ENCODE data around the gene GALM. TPM values are rescaled to one million over a fixed set of nuclear protein-coding genes. Genes with fewer than 3 reads are reported as not detected.
"Not testable (repeated sequence)": the region's sequence is repeated elsewhere in the genome, so short reads cannot be mapped to it uniquely, and the experiment has no call there.

The GALM gene
- total RNA-seq, 2 experiments from 2014 or later, result 31.3 to 31.9 TPM

DNA sequence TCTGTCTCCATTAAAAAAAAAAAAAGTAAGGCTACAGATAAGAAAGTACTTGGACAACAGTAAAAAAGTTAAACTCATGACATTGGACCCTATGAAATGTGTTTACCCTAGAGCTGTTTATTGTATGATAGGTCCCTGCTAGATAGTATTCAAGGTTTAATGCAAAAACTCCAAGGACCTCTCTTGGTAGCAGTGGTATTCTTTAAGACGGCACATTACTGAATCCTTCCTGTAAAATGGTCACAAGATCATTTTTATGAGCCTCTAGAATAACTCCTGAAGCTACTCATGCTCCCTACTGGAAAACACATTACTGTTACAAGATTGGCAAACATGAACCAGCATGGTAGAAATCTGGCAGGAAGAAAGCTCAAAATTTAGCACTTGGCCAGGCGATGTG, 38.8 kb downstream of the GALM start:
- Mint-ChIP-seq H3K27ac (no peak overlapping the region), H3K4me3 (no peak overlapping the region), H3K36me3 (ENCODE audit: low read depth) (peaks cover 10% of the 10 kb centered on the region), H3K9me3 (no peaks in the 10 kb centered on the region), H3K27me3 (ENCODE audit: low read depth) (no peaks in the 10 kb centered on the region), H3K4me1 (ENCODE audit: low read depth) (peaks cover 65% of the 10 kb centered on the region)
- DNase-seq, result no peak
- intact Hi-C loops (cut with micrococcal nuclease), result no loop called here
- CTCF ChIA-PET, result interaction anchor here (0.6 to 1.3 kb wide), 7 partner anchors 10 to 830 kb away, joined by 3 to 4 read pairs (median 3); partner anchors contain the start of gene HNRNPLL

DNA sequence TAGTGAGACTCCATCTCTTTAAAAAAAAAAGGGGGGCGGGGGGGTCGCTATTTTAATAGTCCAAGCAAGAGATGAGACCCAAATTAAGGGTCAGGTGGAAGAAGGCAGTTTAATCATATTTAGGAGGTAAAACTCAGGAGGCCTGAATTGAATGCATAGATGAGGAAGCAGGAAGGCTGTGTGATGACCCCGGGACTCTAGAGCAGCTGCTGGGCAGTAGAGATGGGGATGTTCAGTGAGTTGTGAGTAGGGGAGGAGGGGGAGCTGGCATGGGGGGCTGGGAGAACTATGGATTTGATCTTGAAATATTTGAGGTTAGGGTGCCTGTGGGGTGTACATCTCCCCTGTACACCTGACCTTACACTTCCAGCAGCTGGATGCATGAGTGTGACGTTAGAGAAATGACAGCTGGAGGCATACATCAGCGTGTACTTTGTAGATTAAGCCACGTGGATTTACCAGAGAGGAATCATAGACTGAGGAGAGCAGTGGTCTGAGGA, 41.0 kb downstream of the GALM start:
- intact Hi-C loops (cut with micrococcal nuclease), result no loop called here
- DNase-seq, result no peak
- peak overlapping the region; percentile 64 for H3K27ac Mint-ChIP-seq
- H3K36me3 Mint-ChIP-seq (ENCODE audit: low read depth), result peaks cover 12% of the 10 kb centered on the region
- H3K4me1 Mint-ChIP-seq (ENCODE audit: low read depth), result peaks cover 59% of the 10 kb centered on the region
- CTCF ChIA-PET, result interaction anchor here (0.7 to 1.4 kb wide), 3 partner anchors 13 to 1178 kb away, joined by 3 to 4 read pairs (median 4); no protein-coding TSS in a partner anchor
- no peaks in the 10 kb centered on the region for H3K27me3 Mint-ChIP-seq (ENCODE audit: low read depth)
- H3K9me3 Mint-ChIP-seq, result peaks cover 2% of the 10 kb centered on the region
- no peak overlapping the region for H3K4me3 Mint-ChIP-seq

DNA sequence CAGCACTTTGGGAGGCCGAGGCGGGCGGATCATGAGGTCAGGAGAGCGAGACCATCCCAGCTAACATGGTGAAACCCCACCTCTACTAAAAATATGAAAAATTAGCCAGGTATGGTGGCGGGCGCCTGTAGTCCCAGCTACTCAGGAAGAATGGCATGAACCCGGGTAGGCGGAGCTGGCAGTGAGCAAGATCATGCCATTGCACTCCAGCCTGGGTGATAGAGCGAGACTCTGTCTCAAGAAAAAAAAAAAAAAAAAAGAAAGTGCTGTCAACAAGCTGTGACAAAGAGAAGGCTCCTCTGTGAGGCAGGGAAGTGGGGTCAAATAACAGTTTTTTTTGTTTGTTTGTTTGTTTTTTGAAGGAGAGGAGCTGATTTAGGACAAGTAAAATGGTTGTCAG, 42.6 kb downstream of the GALM start:
- Mint-ChIP-seq H3K4me1 (ENCODE audit: low read depth) (peaks cover 60% of the 10 kb centered on the region), H3K4me3 (peak overlapping the region; percentile 49), H3K36me3 (ENCODE audit: low read depth) (peaks cover 12% of the 10 kb centered on the region), H3K27ac (peak overlapping the region; percentile 95)
- CTCF ChIA-PET, result interaction anchor here (0.7 to 3.4 kb wide), 11 partner anchors 13 to 884 kb away, joined by 3 to 24 read pairs (median 4); partner anchors contain the start of gene GALM
- H3K9me3 Mint-ChIP-seq; intact Hi-C loops (cut with micrococcal nuclease); H3K27me3 Mint-ChIP-seq (ENCODE audit: low read depth): not testable (repeated sequence)
- DNase-seq, result peak; percentile 45

DNA sequence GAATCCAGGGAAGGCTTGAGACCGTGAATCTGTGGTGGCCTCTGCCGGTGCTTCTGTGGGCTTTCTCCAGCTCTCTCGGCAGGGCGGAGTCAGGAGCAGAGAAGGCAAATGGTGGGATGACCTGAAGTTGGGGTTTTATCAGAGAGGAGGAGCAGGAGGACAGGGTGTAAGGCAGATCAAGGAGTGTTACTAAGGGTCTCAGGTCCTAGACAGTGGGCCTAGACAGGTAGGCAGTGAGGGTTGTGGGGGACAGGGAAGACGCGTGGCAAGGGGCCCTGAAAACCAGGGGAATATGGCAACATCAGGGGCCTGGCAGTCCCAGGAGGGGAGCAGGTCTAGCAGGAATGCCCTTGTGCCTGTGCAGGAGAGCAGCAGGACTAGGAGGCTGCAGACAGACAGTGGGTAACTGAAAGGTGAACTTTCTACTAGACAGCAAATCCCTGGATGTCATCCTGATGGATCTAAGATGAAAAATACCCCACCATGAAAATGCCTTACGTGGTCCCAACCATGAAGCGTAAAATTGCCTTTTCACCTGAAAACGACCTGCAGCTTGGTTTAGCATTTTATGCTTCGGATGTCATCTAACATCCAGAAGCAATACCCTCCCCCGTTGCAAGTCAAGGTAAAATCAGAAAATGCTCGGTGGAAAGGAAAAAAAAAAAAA, 43.1 kb downstream of the GALM start:
- intact Hi-C loops (cut with micrococcal nuclease), result loop anchor here (1.0 kb wide), 8 partner anchors 8 to 420 kb away; no protein-coding TSS in a partner anchor
- Mint-ChIP-seq H3K4me3 (peak overlapping the region; percentile 49), H3K9me3 (peaks cover 2% of the 10 kb centered on the region), H3K36me3 (ENCODE audit: low read depth) (peaks cover 12% of the 10 kb centered on the region), H3K27ac (peak overlapping the region; percentile 95), H3K27me3 (ENCODE audit: low read depth) (no peaks in the 10 kb centered on the region), H3K4me1 (ENCODE audit: low read depth) (peaks cover 62% of the 10 kb centered on the region)
- CTCF ChIA-PET, result interaction anchor here (0.7 to 3.4 kb wide), 12 partner anchors 13 to 884 kb away, joined by 3 to 24 read pairs (median 4); partner anchors contain the start of gene GALM
- DNase-seq, result no peak

DNA sequence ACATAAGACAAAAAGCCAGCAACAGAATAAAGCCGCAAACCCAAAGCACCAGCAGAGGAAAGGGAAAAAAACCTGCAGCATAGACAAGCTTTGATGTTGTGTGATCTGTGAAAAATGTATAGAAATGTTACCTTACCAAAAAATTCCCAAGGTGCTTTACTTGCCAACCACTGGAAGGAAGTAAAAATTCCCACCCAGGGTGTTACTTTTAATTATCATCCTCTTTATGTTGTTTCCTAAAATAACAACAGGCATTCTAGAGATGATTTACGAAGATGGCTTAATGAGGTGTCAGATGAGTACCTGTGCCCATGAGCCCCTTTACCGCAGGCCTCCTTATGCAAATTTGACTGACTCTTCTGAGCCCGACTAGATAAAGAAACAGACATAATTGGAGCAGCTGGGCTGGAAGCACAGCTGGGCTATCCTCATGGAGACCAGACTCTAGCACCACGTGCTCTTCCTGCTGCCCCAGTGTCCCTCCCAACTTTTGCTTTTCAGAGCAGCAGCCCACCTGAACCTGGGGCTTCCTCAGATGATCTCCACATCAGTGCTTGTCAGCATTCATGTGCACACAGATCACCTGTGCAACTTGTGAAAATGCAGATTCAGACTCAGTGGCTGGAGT, 43.8 kb downstream of the GALM start:
- DNase-seq, result peak; percentile 80
- Mint-ChIP-seq H3K4me3 (peak overlapping the region; percentile 49), H3K9me3 (peaks cover 2% of the 10 kb centered on the region), H3K36me3 (ENCODE audit: low read depth) (peaks cover 16% of the 10 kb centered on the region), H3K27me3 (ENCODE audit: low read depth) (no peaks in the 10 kb centered on the region), H3K4me1 (ENCODE audit: low read depth) (peaks cover 68% of the 10 kb centered on the region), H3K27ac (peak overlapping the region; percentile 95)
- intact Hi-C loops (cut with micrococcal nuclease), result loop anchor here (1.0 kb wide), 8 partner anchors 8 to 420 kb away; no protein-coding TSS in a partner anchor
- CTCF ChIA-PET, result interaction anchor here (1.3 to 3.4 kb wide), 5 partner anchors 14 to 128 kb away, joined by 3 to 24 read pairs (median 3); no protein-coding TSS in a partner anchor

DNA sequence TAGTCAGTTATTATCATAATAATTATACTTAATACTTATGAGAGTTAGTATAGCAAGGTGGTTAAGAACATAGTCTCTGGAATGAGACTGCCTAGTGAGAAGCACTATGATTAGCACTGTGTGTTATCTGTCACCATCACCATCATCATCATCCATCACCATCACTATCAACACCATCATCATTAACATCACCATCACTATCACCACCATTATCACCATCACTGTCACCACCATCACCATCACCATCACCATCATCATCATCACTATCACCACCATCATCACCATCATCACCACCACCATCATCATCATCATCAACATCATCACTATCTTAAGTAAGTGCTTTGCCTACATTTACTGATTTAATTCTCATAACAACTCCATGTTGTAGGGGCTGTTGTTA, 45.6 kb downstream of the GALM start:
- no peak for DNase-seq
- Mint-ChIP-seq H3K27ac (no peak overlapping the region), H3K4me1 (ENCODE audit: low read depth) (peaks cover 81% of the 10 kb centered on the region), H3K27me3 (ENCODE audit: low read depth) (no peaks in the 10 kb centered on the region), H3K4me3 (no peak overlapping the region), H3K9me3 (peaks cover 2% of the 10 kb centered on the region), H3K36me3 (ENCODE audit: low read depth) (peaks cover 15% of the 10 kb centered on the region)
- intact Hi-C loops (cut with micrococcal nuclease), result no loop called here
- CTCF ChIA-PET, result interaction anchor here (0.6 kb wide), 1 partner anchor 1166 kb away, joined by 3 read pairs; no protein-coding TSS in a partner anchor

DNA sequence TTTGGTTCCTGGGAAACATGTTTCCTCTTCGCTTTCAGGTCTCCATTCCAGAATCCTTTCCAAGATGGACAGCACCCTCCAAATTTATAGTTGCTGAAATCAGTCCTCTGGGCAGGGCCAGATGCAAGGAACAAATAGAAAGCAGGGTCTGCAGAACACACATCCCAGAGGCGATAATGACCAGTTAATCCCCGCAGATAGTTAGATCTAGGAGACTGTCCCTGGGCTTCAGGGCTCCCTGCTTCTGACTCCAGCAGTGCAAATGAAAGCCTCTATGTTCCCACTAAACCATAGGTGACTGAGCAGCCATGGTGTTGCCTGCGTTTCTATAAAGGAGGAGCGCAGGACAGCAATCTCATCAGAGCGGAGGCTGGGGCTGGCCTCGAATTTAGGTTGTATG, 46.5 kb downstream of the GALM start:
- H3K36me3 Mint-ChIP-seq (ENCODE audit: low read depth), result peaks cover 15% of the 10 kb centered on the region
- CTCF ChIA-PET, result no interaction called here
- no peak overlapping the region for H3K4me3 Mint-ChIP-seq
- H3K4me1 Mint-ChIP-seq (ENCODE audit: low read depth), result peaks cover 72% of the 10 kb centered on the region
- intact Hi-C loops (cut with micrococcal nuclease), result no loop called here
- H3K27me3 Mint-ChIP-seq (ENCODE audit: low read depth), result no peaks in the 10 kb centered on the region
- DNase-seq, result no peak
- H3K27ac Mint-ChIP-seq, result no peak overlapping the region
- H3K9me3 Mint-ChIP-seq, result peaks cover 2% of the 10 kb centered on the region

DNA sequence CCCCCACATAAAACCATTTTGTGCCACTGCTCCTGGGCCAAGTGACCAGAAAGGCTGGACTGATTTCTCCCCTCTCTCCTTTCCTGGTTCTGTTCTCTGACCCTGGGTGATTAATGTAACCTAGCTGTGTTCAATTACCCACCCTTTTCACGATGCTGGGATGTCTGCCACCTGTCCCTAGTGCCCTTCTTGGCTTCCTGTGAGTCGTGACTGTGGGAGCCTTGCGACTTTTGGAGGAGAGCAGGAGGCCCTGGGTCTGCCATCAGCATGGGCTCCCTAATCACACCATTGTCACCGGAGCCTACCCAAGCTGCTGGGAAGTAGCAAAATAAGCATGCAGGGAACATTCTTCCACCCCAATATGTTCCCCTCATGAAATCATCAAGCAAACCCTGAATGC, 47.0 kb downstream of the GALM start:
- DNase-seq, result no peak

DNA sequence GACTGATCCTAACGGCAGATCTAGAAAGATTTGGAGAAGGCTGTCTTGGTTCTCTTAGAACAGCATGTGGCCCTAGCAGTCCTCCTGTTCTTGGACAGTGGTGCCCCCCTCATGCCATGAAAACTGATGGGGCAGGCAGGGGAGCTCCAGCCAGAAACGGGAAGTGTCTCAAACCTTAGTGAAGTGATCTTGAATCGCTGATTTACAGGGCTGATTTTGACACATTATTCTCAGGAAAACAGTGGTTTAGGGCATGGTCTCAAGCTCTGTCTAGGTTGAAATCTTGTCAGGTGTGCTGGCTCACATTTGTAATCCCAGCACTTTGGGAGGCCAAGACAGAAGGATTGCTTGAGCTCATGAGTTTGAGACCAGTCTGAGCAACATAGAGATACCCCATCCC, 47.4 kb downstream of the GALM start:
- CTCF ChIA-PET, result interaction anchor here (0.7 kb wide), 1 partner anchor 110 kb away, joined by 3 read pairs; no protein-coding TSS in a partner anchor
- Mint-ChIP-seq H3K9me3 (peaks cover 2% of the 10 kb centered on the region), H3K36me3 (ENCODE audit: low read depth) (peaks cover 15% of the 10 kb centered on the region), H3K27me3 (ENCODE audit: low read depth) (no peaks in the 10 kb centered on the region), H3K27ac (no peak overlapping the region), H3K4me3 (no peak overlapping the region), H3K4me1 (ENCODE audit: low read depth) (peaks cover 66% of the 10 kb centered on the region)
- no peak for DNase-seq
- intact Hi-C loops (cut with micrococcal nuclease), result no loop called here

More for the DNA sequence above, 47.0 kb downstream of the GALM start:
- no peak overlapping the region for H3K27ac Mint-ChIP-seq
- peaks cover 68% of the 10 kb centered on the region for H3K4me1 Mint-ChIP-seq (ENCODE audit: low read depth)
- CTCF ChIA-PET, result no interaction called here
- H3K27me3 Mint-ChIP-seq (ENCODE audit: low read depth), result no peaks in the 10 kb centered on the region
- peaks cover 2% of the 10 kb centered on the region for H3K9me3 Mint-ChIP-seq
- peaks cover 14% of the 10 kb centered on the region for H3K36me3 Mint-ChIP-seq (ENCODE audit: low read depth)
- H3K4me3 Mint-ChIP-seq, result no peak overlapping the region
- intact Hi-C loops (cut with micrococcal nuclease), result no loop called here

DNA sequence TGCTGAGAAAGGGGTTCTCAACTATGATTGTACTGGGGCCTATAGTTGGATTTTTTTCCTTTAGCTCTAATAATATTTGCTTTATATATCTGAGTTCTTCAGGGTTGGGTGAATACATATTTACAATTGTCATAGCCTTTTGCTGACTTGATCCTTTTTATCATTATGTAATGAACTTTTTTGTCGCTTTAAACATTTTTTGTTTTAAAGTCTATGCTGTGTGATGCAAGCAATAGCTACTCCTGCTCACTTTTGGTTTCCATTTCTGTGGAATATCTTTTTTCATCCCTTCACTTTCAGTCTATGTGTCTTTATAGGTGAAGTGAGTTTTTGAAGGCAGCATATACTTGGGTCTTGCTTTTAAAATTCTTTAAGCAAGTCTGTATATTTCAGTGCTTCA, 49.0 kb downstream of the GALM start:
- Mint-ChIP-seq H3K27ac (peak overlapping the region; percentile 72), H3K36me3 (ENCODE audit: low read depth) (peaks cover 18% of the 10 kb centered on the region), H3K4me1 (ENCODE audit: low read depth) (peaks cover 55% of the 10 kb centered on the region)
- H3K4me3 Mint-ChIP-seq; DNase-seq; H3K27me3 Mint-ChIP-seq (ENCODE audit: low read depth); H3K9me3 Mint-ChIP-seq; intact Hi-C loops (cut with micrococcal nuclease): not testable (repeated sequence)
- CTCF ChIA-PET, result interaction anchor here (1.6 to 2.1 kb wide), 2 partner anchors 111 to 133 kb away, joined by 5 to 8 read pairs; no protein-coding TSS in a partner anchor

DNA sequence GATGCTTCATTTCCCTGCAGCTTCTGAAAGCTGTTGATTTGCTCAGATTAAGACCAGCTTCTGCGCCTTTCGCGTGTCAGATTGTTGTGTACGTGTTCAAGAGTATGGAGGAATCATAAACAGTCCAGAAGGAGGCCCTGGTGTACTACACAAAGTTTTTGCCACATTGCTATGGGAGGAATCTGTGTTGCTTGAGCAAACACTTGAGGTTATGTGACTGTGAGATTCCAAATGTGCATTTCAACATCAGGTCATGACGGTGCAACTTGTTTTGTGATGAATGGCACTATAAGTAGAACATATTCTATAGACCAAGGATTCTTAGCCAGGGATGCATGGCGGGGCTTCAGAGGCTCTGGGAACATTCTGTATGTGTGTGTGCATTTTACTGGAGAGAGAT, 50.3 kb downstream of the GALM start:
- intact Hi-C loops (cut with micrococcal nuclease), result no loop called here
- no peak overlapping the region for H3K27ac Mint-ChIP-seq
- no peaks in the 10 kb centered on the region for H3K27me3 Mint-ChIP-seq (ENCODE audit: low read depth)
- H3K4me3 Mint-ChIP-seq, result no peak overlapping the region
- CTCF ChIA-PET, result interaction anchor here (0.6 to 2.1 kb wide), 3 partner anchors 15 to 134 kb away, joined by 3 to 8 read pairs (median 5); no protein-coding TSS in a partner anchor
- peaks cover 58% of the 10 kb centered on the region for H3K4me1 Mint-ChIP-seq (ENCODE audit: low read depth)
- peaks cover 10% of the 10 kb centered on the region for H3K9me3 Mint-ChIP-seq
- H3K36me3 Mint-ChIP-seq (ENCODE audit: low read depth), result peaks cover 28% of the 10 kb centered on the region
- no peak for DNase-seq

DNA sequence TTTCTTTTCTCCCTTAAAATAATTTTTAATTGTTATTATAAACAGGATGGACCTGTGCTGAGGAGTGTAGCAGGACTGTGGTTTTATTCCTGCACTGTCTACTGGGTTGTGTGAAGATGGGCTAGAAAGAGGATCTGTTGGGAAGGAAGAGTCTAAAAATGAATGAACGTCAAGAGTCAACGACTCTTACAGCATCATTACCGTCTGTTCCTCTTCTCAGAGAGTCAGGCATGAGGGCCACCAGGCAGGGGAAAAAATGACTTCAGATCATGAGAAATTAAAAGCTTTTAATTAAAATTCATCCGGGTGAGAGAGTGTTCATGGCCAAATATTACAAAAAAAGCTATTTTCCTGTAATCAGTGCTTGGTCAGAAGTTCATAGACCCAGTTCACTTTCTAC, 52.7 kb downstream of the GALM start:
- peaks cover 64% of the 10 kb centered on the region for H3K4me1 Mint-ChIP-seq (ENCODE audit: low read depth)
- no peaks in the 10 kb centered on the region for H3K27me3 Mint-ChIP-seq (ENCODE audit: low read depth)
- peaks cover 26% of the 10 kb centered on the region for H3K36me3 Mint-ChIP-seq (ENCODE audit: low read depth)
- CTCF ChIA-PET, result interaction anchor here (1.6 kb wide), 1 partner anchor 114 kb away, joined by 5 read pairs; no protein-coding TSS in a partner anchor
- no peak overlapping the region for H3K27ac Mint-ChIP-seq
- intact Hi-C loops (cut with micrococcal nuclease), result no loop called here
- no peak for DNase-seq
- H3K9me3 Mint-ChIP-seq, result peaks cover 8% of the 10 kb centered on the region
- no peak overlapping the region for H3K4me3 Mint-ChIP-seq
